ENCODE data around the gene KRTAP4-7.
"Not testable (repeated sequence)": the region's sequence is repeated elsewhere in the genome, so short reads cannot be mapped to it uniquely, and the experiment has no call there.

The KRTAP4-7 gene

DNA sequence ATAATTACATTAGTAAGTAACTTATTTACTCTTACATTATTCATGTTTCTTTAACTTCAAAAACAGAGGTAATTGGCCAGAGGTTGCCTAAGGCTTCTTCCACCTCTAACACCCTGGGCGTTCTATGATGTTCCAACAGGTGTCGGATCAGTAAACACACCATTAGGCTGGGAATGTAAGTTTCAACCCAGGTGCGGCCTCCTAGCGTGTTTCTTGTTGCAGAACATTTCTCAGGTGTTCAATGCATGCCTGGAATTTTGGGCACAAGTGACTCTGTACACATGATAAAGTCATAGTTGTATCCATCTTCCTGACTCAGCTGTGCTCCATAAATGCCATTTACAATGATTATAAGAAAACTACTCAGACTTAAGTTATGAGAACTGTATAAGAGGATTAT is 29.9 kb upstream of the KRTAP4-7 start:
- no peak overlapping the region for H3K27ac ChIP-seq (ENCODE audit: low read depth, low read length)
- H3K4me1 ChIP-seq (ENCODE audit: control insufficient read depth in 1 of 2, insufficient read depth in 2 of 2, low read length in 2 of 2), result no peaks in the 10 kb centered on the region
- H3K36me3 ChIP-seq (ENCODE audit: control insufficient read depth in 1 of 2, insufficient read depth in 2 of 2, low read length in 2 of 2), result no peaks in the 10 kb centered on the region
- no peak overlapping the region for H3K4me3 ChIP-seq (ENCODE audit: low read depth in 1 of 2, low read length in 2 of 2)
- H3K27me3 ChIP-seq (ENCODE audit: control insufficient read depth in 1 of 2, insufficient read depth in 2 of 2, low read length in 2 of 2), result peaks cover 0 to 10% of the 10 kb centered on the region in 2 donors
- H3K9me3 ChIP-seq (ENCODE audit: control insufficient read depth in 1 of 2, low read length in 2 of 2), result peaks cover 0 to 4% of the 10 kb centered on the region in 2 donors
- no peak overlapping the region for H3K9ac ChIP-seq (ENCODE audit: low read depth in 1 of 2, low read length in 2 of 2)

DNA sequence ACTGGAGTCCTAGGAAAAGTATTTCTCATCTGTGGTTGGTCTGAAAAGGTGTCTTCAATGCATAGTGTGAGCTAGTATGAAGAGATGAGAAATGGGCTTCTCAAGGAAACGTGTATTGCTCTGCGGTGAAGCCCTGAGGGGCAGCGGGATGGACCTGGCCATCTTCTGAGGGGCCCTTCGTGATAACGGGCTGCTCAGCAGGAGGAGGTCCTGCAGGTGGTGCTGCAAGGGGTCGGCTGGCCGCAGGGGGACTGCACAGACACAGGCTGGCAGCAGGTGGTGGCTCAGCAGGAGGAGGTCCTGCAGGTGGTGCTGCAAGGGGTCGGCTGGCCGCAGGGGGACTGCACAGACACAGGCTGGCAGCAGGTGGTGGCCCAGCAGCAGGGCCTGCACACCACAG is 29.4 kb upstream of the KRTAP4-7 start:
- peaks cover 0 to 10% of the 10 kb centered on the region in 2 donors for H3K27me3 ChIP-seq (ENCODE audit: control insufficient read depth in 1 of 2, insufficient read depth in 2 of 2, low read length in 2 of 2)
- H3K4me3 ChIP-seq (ENCODE audit: low read depth in 1 of 2, low read length in 2 of 2); H3K4me1 ChIP-seq (ENCODE audit: control insufficient read depth in 1 of 2, insufficient read depth in 2 of 2, low read length in 2 of 2); H3K9me3 ChIP-seq (ENCODE audit: control insufficient read depth in 1 of 2, low read length in 2 of 2); H3K27ac ChIP-seq (ENCODE audit: low read depth, low read length); H3K9ac ChIP-seq (ENCODE audit: low read depth in 1 of 2, low read length in 2 of 2); H3K36me3 ChIP-seq (ENCODE audit: control insufficient read depth in 1 of 2, insufficient read depth in 2 of 2, low read length in 2 of 2): not testable (repeated sequence)

DNA sequence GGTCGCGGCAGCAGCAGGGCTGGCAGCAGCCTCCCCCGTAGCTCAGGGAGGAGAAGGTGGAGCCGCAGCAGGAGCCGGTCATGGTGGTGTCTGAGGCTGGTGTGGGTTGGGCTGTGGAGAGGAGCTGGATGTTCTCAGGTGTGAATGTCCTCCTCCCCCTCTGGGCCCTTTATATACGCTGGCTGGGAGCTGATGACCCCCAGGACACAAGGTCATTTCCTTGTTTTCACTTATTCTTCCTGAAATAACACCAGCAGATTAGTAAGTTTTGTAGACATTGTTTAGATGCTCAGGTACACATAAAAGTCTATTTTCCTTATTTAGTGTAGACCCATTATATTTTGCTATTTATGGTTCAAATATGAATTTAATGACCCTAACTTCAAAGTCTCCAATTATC is 28.8 kb upstream of the KRTAP4-7 start, which contains the start of gene KRTAP2-2:
KRTAP2-2 (minus strand) TSS at position 101 of the 400 bp plus-strand sequence; CDS start at position 82, 19 bp downstream.
- H3K27ac ChIP-seq (ENCODE audit: low read depth, low read length); H3K9ac ChIP-seq (ENCODE audit: low read depth in 1 of 2, low read length in 2 of 2); H3K9me3 ChIP-seq (ENCODE audit: control insufficient read depth in 1 of 2, low read length in 2 of 2); H3K4me3 ChIP-seq (ENCODE audit: low read depth in 1 of 2, low read length in 2 of 2); H3K36me3 ChIP-seq (ENCODE audit: control insufficient read depth in 1 of 2, insufficient read depth in 2 of 2, low read length in 2 of 2); H3K4me1 ChIP-seq (ENCODE audit: control insufficient read depth in 1 of 2, insufficient read depth in 2 of 2, low read length in 2 of 2): not testable (repeated sequence)
- peaks cover 0 to 11% of the 10 kb centered on the region in 2 donors for H3K27me3 ChIP-seq (ENCODE audit: control insufficient read depth in 1 of 2, insufficient read depth in 2 of 2, low read length in 2 of 2)

DNA sequence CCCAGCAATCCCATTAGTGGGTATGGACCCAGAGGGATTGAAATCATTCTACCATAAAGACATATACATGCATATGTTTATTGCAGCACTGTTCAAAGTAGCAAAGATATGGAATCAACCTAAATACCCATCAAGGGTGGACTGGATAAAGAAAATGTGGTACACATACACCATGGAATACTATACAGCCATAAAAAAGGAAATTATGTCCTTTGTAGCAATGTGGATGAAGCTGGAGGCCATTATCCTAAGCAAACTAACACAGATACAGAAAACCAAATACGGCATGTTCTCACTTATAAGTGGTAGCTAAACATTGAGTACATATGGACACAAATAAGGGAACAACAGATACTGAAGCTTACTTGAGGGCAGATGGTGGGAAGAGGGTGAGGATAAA is 26.4 kb upstream of the KRTAP4-7 start:
- peaks cover 0 to 4% of the 10 kb centered on the region in 2 donors for H3K9me3 ChIP-seq (ENCODE audit: control insufficient read depth in 1 of 2, low read length in 2 of 2)
- no peak overlapping the region for H3K4me3 ChIP-seq (ENCODE audit: low read depth in 1 of 2, low read length in 2 of 2)
- no peak overlapping the region for H3K9ac ChIP-seq (ENCODE audit: low read depth in 1 of 2, low read length in 2 of 2)
- H3K27ac ChIP-seq (ENCODE audit: low read depth, low read length), result no peak overlapping the region
- H3K4me1 ChIP-seq (ENCODE audit: control insufficient read depth in 1 of 2, insufficient read depth in 2 of 2, low read length in 2 of 2), result no peaks in the 10 kb centered on the region
- H3K27me3 ChIP-seq (ENCODE audit: control insufficient read depth in 1 of 2, insufficient read depth in 2 of 2, low read length in 2 of 2), result peaks cover 0 to 23% of the 10 kb centered on the region in 2 donors
- H3K36me3 ChIP-seq (ENCODE audit: control insufficient read depth in 1 of 2, insufficient read depth in 2 of 2, low read length in 2 of 2), result no peaks in the 10 kb centered on the region

DNA sequence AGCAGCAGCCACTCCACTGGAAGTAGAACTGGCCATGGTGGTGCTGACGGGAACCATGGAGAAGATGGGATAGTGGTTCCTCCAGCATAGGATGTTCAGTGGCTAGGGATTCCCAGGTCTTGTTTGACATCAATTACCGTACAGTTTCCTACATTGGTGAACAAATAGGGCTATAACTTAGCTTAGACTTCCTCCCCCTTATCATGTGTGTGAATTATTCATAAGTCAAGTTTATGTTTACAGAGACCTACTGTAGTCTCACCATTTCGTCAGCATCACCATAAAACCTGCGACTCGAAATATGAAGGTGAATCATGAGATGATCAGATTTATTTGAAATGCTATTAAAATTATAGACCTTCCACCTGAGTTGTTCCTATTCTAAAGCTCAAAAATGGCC is 25.2 kb upstream of the KRTAP4-7 start:
- H3K27ac ChIP-seq (ENCODE audit: low read depth, low read length), result no peak overlapping the region
- no peaks in the 10 kb centered on the region for H3K4me1 ChIP-seq (ENCODE audit: control insufficient read depth in 1 of 2, insufficient read depth in 2 of 2, low read length in 2 of 2)
- peaks cover 0 to 25% of the 10 kb centered on the region in 2 donors for H3K27me3 ChIP-seq (ENCODE audit: control insufficient read depth in 1 of 2, insufficient read depth in 2 of 2, low read length in 2 of 2)

DNA sequence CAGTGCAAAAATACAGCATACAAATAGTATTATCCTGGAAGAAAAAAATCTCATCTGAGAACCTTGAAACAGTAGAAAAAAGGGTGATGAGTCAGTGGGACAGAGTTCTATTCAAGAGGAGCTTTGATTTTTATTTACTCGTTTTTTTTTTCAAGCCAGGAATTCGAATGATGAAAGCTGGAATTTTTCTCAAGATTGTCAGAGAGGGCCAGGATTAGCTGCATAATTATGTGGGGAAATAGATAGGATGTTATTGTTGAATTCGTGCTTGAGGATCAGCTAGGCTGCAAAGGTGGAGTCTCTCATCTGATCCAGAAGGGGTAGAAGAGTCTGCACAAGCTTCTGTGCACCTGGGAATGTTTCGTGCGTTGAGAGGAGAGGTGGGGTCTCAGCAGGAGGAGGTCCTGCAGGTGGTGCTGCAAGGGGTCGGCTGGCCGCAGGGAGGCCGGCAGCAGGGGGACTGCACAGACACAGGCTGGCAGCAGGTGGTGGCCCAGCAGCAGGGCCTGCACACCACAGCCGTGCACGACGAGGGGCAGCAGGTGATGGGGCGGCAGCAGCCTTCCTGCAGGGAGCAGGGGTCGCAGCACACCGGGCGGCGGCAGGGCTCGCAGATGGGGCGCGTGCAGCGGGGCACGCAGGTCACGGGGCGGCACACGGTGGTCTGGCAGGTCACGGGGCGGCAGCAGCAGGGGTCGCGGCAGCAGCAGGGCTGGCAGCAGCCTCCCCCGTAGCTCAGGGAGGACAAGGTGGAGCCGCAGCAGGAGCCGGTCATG is 24.5 kb upstream of the KRTAP4-7 start:
- H3K27ac ChIP-seq (ENCODE audit: low read depth, low read length); H3K36me3 ChIP-seq (ENCODE audit: control insufficient read depth in 1 of 2, insufficient read depth in 2 of 2, low read length in 2 of 2); H3K9ac ChIP-seq (ENCODE audit: low read depth in 1 of 2, low read length in 2 of 2); H3K4me1 ChIP-seq (ENCODE audit: control insufficient read depth in 1 of 2, insufficient read depth in 2 of 2, low read length in 2 of 2); H3K4me3 ChIP-seq (ENCODE audit: low read depth in 1 of 2, low read length in 2 of 2); H3K9me3 ChIP-seq (ENCODE audit: control insufficient read depth in 1 of 2, low read length in 2 of 2): not testable (repeated sequence)
- peaks cover 0 to 25% of the 10 kb centered on the region in 2 donors for H3K27me3 ChIP-seq (ENCODE audit: control insufficient read depth in 1 of 2, insufficient read depth in 2 of 2, low read length in 2 of 2)

More for the DNA sequence above, 25.2 kb upstream of the KRTAP4-7 start:
- Histone ChIP-seq H3K36me3 (ENCODE audit: control insufficient read depth in 1 of 2, insufficient read depth in 2 of 2, low read length in 2 of 2) (no peaks in the 10 kb centered on the region), H3K4me3 (ENCODE audit: low read depth in 1 of 2, low read length in 2 of 2) (no peak overlapping the region), H3K9ac (ENCODE audit: low read depth in 1 of 2, low read length in 2 of 2) (no peak overlapping the region), H3K9me3 (ENCODE audit: control insufficient read depth in 1 of 2, low read length in 2 of 2) (peaks cover 0 to 4% of the 10 kb centered on the region in 2 donors)

DNA sequence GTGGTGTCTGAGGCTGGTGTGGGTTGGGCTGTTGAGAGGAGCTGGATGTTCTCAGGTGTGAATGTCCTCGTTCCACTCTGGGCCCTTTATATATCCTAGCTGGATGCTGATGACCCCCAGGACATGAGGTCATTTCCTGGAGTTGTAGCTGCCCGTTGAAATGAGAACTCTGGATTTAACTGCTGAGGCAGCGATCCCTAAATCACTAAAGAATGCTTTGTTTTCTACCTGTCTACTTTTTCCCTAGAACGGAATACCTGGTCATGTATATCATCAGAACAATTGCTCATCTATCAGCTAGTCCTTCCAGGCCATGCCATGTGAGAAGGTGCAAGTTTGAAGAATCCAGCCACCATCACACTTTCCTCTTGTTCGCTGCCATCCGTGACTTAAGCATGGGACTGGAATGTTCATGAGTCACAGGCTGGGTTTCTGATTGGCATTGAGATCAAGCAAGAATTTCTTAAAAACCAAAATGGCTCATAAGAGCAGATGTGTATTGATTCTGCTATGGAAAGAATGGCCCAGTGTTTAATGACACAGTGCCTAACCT is 23.8 kb upstream of the KRTAP4-7 start, which contains the start of gene KRTAP2-3:
KRTAP2-3 (minus strand) TSS at position 63 of the 553 bp plus-strand sequence. CDS start 64 bp downstream, outside the sequence.
- H3K27ac ChIP-seq (ENCODE audit: low read depth, low read length), result no peak within 1 kb of the TSS
- peaks cover 0 to 25% of the 10 kb centered on the region in 2 donors for H3K27me3 ChIP-seq (ENCODE audit: control insufficient read depth in 1 of 2, insufficient read depth in 2 of 2, low read length in 2 of 2)
- no peak within 1 kb of the TSS for H3K4me3 ChIP-seq (ENCODE audit: low read depth in 1 of 2, low read length in 2 of 2)
- H3K9ac ChIP-seq (ENCODE audit: low read depth in 1 of 2, low read length in 2 of 2), result no peak within 1 kb of the TSS
- peaks cover 0 to 4% of the 10 kb centered on the region in 2 donors for H3K9me3 ChIP-seq (ENCODE audit: control insufficient read depth in 1 of 2, low read length in 2 of 2)
- no peaks in the 10 kb centered on the region for H3K36me3 ChIP-seq (ENCODE audit: control insufficient read depth in 1 of 2, insufficient read depth in 2 of 2, low read length in 2 of 2)
- no peaks in the 10 kb centered on the region for H3K4me1 ChIP-seq (ENCODE audit: control insufficient read depth in 1 of 2, insufficient read depth in 2 of 2, low read length in 2 of 2)

DNA sequence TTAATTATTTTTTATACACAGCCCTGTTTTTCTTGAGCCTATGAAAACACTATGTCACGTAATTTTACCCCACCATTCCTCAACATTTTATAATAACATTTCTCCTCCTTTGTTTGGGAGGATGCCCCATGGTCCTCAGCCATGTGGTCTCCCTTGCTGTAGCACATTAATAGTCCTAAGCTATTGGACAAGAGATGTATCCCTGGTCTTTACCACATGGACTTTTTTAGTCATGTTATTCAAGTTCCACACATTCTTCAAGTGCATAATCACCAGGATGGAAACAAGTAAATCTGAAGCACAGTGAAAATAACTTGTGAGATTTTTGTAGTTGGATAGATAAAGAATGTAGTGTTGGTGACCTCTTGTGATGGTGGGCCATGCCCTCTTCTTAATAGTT is 22.0 kb upstream of the KRTAP4-7 start:
- H3K27ac ChIP-seq (ENCODE audit: low read depth, low read length), result no peak overlapping the region
- no peaks in the 10 kb centered on the region for H3K36me3 ChIP-seq (ENCODE audit: control insufficient read depth in 1 of 2, insufficient read depth in 2 of 2, low read length in 2 of 2)
- no peaks in the 10 kb centered on the region for H3K4me1 ChIP-seq (ENCODE audit: control insufficient read depth in 1 of 2, insufficient read depth in 2 of 2, low read length in 2 of 2)
- peaks cover 0 to 4% of the 10 kb centered on the region in 2 donors for H3K9me3 ChIP-seq (ENCODE audit: control insufficient read depth in 1 of 2, low read length in 2 of 2)
- peaks cover 0 to 25% of the 10 kb centered on the region in 2 donors for H3K27me3 ChIP-seq (ENCODE audit: control insufficient read depth in 1 of 2, insufficient read depth in 2 of 2, low read length in 2 of 2)
- H3K9ac ChIP-seq (ENCODE audit: low read depth in 1 of 2, low read length in 2 of 2), result no peak overlapping the region
- no peak overlapping the region for H3K4me3 ChIP-seq (ENCODE audit: low read depth in 1 of 2, low read length in 2 of 2)

DNA sequence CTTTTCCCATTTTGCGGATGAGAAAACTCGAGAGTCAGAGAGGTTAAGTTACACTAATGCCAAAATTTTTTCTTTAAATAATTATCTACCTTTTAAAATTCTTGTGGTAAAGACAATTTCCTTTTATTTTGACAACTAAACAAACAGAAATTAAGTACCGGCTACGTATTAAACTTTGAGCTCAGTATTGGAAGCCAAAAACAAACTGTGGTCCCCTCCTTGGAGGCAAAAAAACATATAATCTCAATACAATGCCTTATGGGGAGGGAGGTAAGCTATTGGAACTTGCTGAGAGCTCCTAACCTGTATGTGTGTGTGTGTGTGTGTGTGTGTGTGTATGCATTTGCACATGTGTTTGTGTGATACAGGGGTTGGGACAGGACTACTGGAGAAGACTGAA is 20.5 kb upstream of the KRTAP4-7 start:
- no peaks in the 10 kb centered on the region for H3K36me3 ChIP-seq (ENCODE audit: control insufficient read depth in 1 of 2, insufficient read depth in 2 of 2, low read length in 2 of 2)
- peaks cover 0 to 23% of the 10 kb centered on the region in 2 donors for H3K27me3 ChIP-seq (ENCODE audit: control insufficient read depth in 1 of 2, insufficient read depth in 2 of 2, low read length in 2 of 2)
- no peaks in the 10 kb centered on the region for H3K4me1 ChIP-seq (ENCODE audit: control insufficient read depth in 1 of 2, insufficient read depth in 2 of 2, low read length in 2 of 2)
- H3K9me3 ChIP-seq (ENCODE audit: control insufficient read depth in 1 of 2, low read length in 2 of 2), result no peaks in the 10 kb centered on the region
- no peak overlapping the region for H3K27ac ChIP-seq (ENCODE audit: low read depth, low read length)
- no peak overlapping the region for H3K4me3 ChIP-seq (ENCODE audit: low read depth in 1 of 2, low read length in 2 of 2)
- no peak overlapping the region for H3K9ac ChIP-seq (ENCODE audit: low read depth in 1 of 2, low read length in 2 of 2)

DNA sequence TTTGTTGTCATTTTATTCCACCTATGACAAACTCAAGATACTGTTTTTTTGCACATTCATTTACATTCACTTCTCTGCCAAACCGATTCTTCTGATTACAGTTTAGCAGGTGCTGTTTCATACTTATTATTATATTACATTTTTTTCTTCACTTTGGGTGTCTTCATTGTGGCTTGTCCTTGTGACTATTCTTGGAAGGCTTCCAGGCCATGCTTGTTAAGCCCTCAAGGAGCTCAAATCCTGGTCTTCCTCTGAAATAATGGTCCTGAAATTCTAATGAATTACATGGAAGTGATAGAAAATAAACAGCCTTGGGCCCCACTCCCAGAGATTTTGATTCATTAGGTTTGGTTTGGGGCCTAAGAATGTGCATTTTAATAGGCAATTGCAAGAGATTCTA is 19.6 kb upstream of the KRTAP4-7 start:
- Histone ChIP-seq H3K4me1 (ENCODE audit: control insufficient read depth in 1 of 2, insufficient read depth in 2 of 2, low read length in 2 of 2) (no peaks in the 10 kb centered on the region), H3K27me3 (ENCODE audit: control insufficient read depth in 1 of 2, insufficient read depth in 2 of 2, low read length in 2 of 2) (peaks cover 0 to 17% of the 10 kb centered on the region in 2 donors), H3K9me3 (ENCODE audit: control insufficient read depth in 1 of 2, low read length in 2 of 2) (no peaks in the 10 kb centered on the region), H3K36me3 (ENCODE audit: control insufficient read depth in 1 of 2, insufficient read depth in 2 of 2, low read length in 2 of 2) (no peaks in the 10 kb centered on the region), H3K4me3 (ENCODE audit: low read depth in 1 of 2, low read length in 2 of 2) (no peak overlapping the region), H3K9ac (ENCODE audit: low read depth in 1 of 2, low read length in 2 of 2) (no peak overlapping the region), H3K27ac (ENCODE audit: low read depth, low read length) (no peak overlapping the region)

Measured in duodenal mucosa (tissue), 2 donors.